ENCODE data around the gene PLXNB3. TPM values are rescaled to one million over a fixed set of nuclear protein-coding genes. Genes with fewer than 3 reads are reported as not detected.

The PLXNB3 gene
- total RNA-seq, 3 donors from 2014 or later (not counting 1 experiment from before 2014, with no cell fraction given) = 1.2 to 1.3 TPM; not detected in 1

GRCh38 chrX:153805436-153805835 lies 41.4 kb downstream of the PLXNB3 start:
- no peaks in the 10 kb centered on the region for H3K9me3 ChIP-seq (ENCODE audit: control insufficient read depth, insufficient read depth, low read length)
- WGBS (ENCODE audit: insufficient coverage) = 96% methylated on average over 12 of the region's 13 CpGs
- no peak for TF ChIP-seq CTCF (IDR thresholded peaks at IDR 0.05)

GRCh38 chrX:153806999-153807575 lies 43.0 kb downstream of the PLXNB3 start:
- Histone ChIP-seq H3K9me3 (ENCODE audit: control insufficient read depth, insufficient read depth, low read length) (no peaks in the 10 kb centered on the region), H3K27ac (ENCODE audit: low read length) (no peak overlapping the region), H3K4me3 (ENCODE audit: low read length) (no peak overlapping the region), H3K27me3 (ENCODE audit: control insufficient read depth, insufficient read depth, low read length) (no peaks in the 10 kb centered on the region), H3K36me3 (ENCODE audit: control insufficient read depth, insufficient read depth, low read length) (peaks cover 3% of the 10 kb centered on the region), H3K4me1 (ENCODE audit: control insufficient read depth, insufficient read depth, low read length) (no peaks in the 10 kb centered on the region)
- intact Hi-C loops (cut with micrococcal nuclease) = no loop called here
- Mint-ChIP-seq H3K4me1 (peaks cover 8 to 12% of the 10 kb centered on the region in 2 donors), H3K36me3 (no peaks in the 10 kb centered on the region), H3K27ac (no peak overlapping the region), H3K9me3 (no peaks in the 10 kb centered on the region), H3K4me3 (no peak overlapping the region), H3K27me3 (ENCODE audit: low read depth in 2 of 2) (no peaks in the 10 kb centered on the region)
- WGBS (ENCODE audit: insufficient coverage) = 96% methylated on average over 28 of the region's 28 CpGs
- DNase-seq = no peak
- no peak for ATAC-seq
- no peak for TF ChIP-seq CTCF (IDR thresholded peaks at IDR 0.05)

More at GRCh38 chrX:153805436-153805835, 41.4 kb downstream of the PLXNB3 start:
- no peak overlapping the region for H3K4me3 Mint-ChIP-seq
- H3K27me3 Mint-ChIP-seq (ENCODE audit: low read depth in 2 of 2) = no peaks in the 10 kb centered on the region
- H3K4me3 ChIP-seq (ENCODE audit: low read length) = no peak overlapping the region
- peaks cover 6% of the 10 kb centered on the region for H3K36me3 ChIP-seq (ENCODE audit: control insufficient read depth, insufficient read depth, low read length)
- H3K36me3 Mint-ChIP-seq = no peaks in the 10 kb centered on the region
- intact Hi-C loops (cut with micrococcal nuclease) = no loop called here
- H3K4me1 Mint-ChIP-seq = peaks cover 0 to 6% of the 10 kb centered on the region in 2 donors
- no peaks in the 10 kb centered on the region for H3K27me3 ChIP-seq (ENCODE audit: control insufficient read depth, insufficient read depth, low read length)
- DNase-seq (no peak), ATAC-seq (no peak)
- no peak overlapping the region for H3K27ac ChIP-seq (ENCODE audit: low read length)
- H3K9me3 Mint-ChIP-seq = no peaks in the 10 kb centered on the region
- H3K4me1 ChIP-seq (ENCODE audit: control insufficient read depth, insufficient read depth, low read length) = no peaks in the 10 kb centered on the region
- no peak overlapping the region for H3K27ac Mint-ChIP-seq

- H3K9me3 ChIP-seq (ENCODE audit: control insufficient read depth, insufficient read depth, low read length) = no peaks in the 10 kb centered on the region
- Mint-ChIP-seq H3K4me1 (peaks cover 12 to 18% of the 10 kb centered on the region in 2 donors), H3K36me3 (no peaks in the 10 kb centered on the region), H3K27me3 (ENCODE audit: low read depth in 2 of 2) (no peaks in the 10 kb centered on the region), H3K27ac (no peak overlapping the region), H3K9me3 (no peaks in the 10 kb centered on the region), H3K4me3 (no peak overlapping the region)
- no peaks in the 10 kb centered on the region for H3K4me1 ChIP-seq (ENCODE audit: control insufficient read depth, insufficient read depth, low read length)
- 93% methylated on average over 19 of the region's 19 CpGs for WGBS (ENCODE audit: insufficient coverage)
- no peak overlapping the region for H3K4me3 ChIP-seq (ENCODE audit: low read length)
- no peaks in the 10 kb centered on the region for H3K27me3 ChIP-seq (ENCODE audit: control insufficient read depth, insufficient read depth, low read length)
- peaks cover 2% of the 10 kb centered on the region for H3K36me3 ChIP-seq (ENCODE audit: control insufficient read depth, insufficient read depth, low read length)
- no peak for DNase-seq
- intact Hi-C loops (cut with micrococcal nuclease) = no loop called here
- no peak for ATAC-seq
- H3K27ac ChIP-seq (ENCODE audit: low read length) = no peak overlapping the region
- TF ChIP-seq CTCF (IDR thresholded peaks at IDR 0.05) = no peak
Observed at GRCh38 chrX:153807976-153808375, 43.9 kb downstream of the PLXNB3 start.

GRCh38 chrX:153812220-153812619 lies 48.2 kb downstream of the PLXNB3 start:
- H3K36me3 ChIP-seq (ENCODE audit: control insufficient read depth, insufficient read depth, low read length) = no peaks in the 10 kb centered on the region
- peaks cover 31 to 42% of the 10 kb centered on the region in 2 donors for H3K4me1 Mint-ChIP-seq
- H3K27ac ChIP-seq (ENCODE audit: low read length) = no peak overlapping the region
- no peaks in the 10 kb centered on the region for H3K9me3 Mint-ChIP-seq
- no peak for TF ChIP-seq CTCF (IDR thresholded peaks at IDR 0.05)
- no peaks in the 10 kb centered on the region for H3K27me3 ChIP-seq (ENCODE audit: control insufficient read depth, insufficient read depth, low read length)
- H3K36me3 Mint-ChIP-seq = no peaks in the 10 kb centered on the region
- DNase-seq (no peak), ATAC-seq (no peak)
- no peak overlapping the region for H3K4me3 ChIP-seq (ENCODE audit: low read length)
- no peaks in the 10 kb centered on the region for H3K9me3 ChIP-seq (ENCODE audit: control insufficient read depth, insufficient read depth, low read length)
- H3K4me3 Mint-ChIP-seq = no peak overlapping the region
- 66% methylated on average over 12 of the region's 14 CpGs for WGBS (ENCODE audit: insufficient coverage)
- H3K27ac Mint-ChIP-seq = no peak overlapping the region
- H3K27me3 Mint-ChIP-seq (ENCODE audit: low read depth in 2 of 2) = peaks cover 0 to 7% of the 10 kb centered on the region in 2 donors
- intact Hi-C loops (cut with micrococcal nuclease) = no loop called here
- peaks cover 24% of the 10 kb centered on the region for H3K4me1 ChIP-seq (ENCODE audit: control insufficient read depth, insufficient read depth, low read length)

Measured in natural killer cell (primary cell).